CD4-positive, alpha-beta T cell treated with Interleukin-17A for 1 hour (primary cell): ENCODE results near the gene TCF12.

Experiments
- DNase-seq: peaks from one replicate; pipeline ENCODE4 v3.0.0-alpha.2; 2020

The TCF12 gene

DNA sequence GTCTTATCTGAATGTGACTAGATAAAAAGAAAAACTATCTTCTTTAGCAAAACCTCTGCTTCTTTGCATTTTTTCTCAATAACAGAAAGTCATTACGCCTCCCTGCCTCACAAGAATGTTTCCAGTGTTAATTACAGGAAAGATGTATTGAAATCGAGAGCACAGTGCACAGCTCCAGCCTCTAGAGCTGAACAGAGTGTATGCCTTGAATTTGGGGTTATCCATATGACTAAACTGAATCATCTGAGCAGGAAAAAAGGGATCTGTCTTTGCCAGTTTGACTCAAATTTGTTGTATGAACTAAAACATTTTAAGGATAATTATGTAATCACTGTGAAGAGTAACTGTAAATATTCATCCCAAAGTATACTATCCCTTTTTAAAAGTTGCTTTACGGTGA is 308.7 kb downstream of the TCF12 start:
- no peak for DNase-seq

DNA sequence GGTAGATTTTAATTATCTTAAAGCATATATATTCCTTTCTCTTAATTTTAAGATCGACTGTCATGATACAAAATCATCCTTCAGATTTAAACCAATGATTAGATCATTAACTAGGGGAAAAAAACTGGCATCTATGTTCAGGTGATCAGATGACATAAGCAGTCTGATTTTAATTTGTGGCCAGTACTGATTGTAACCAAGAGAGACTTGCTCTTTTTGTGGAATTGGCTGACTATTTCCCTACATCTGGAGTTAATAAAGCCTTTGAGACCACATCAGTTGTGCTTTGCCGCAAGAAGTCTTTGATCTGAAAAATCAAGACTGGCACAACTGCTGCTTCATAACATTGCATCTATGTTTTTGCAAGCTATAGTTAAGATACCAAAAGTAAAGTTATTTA is 309.5 kb downstream of the TCF12 start:
- DNase-seq = no peak

DNA sequence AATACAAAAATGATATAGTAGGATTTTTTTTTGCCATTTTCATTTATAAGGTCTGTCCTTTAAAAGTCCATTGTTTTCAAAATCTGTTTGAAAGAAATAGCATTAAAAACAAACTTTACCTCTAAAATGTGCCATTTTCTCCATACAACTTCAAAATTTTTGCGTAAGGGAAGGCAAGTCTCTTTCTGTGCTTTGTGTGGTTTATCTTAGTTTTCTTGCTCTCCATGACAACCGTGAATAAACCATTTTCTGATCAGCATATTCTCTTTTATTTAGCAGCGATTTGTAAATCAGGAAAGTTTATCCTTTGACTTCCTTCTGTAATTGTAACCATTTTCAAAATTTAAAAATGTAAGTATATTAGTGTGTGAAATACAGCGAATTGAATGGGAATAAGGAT is 310.0 kb downstream of the TCF12 start:
- DNase-seq = no peak

DNA sequence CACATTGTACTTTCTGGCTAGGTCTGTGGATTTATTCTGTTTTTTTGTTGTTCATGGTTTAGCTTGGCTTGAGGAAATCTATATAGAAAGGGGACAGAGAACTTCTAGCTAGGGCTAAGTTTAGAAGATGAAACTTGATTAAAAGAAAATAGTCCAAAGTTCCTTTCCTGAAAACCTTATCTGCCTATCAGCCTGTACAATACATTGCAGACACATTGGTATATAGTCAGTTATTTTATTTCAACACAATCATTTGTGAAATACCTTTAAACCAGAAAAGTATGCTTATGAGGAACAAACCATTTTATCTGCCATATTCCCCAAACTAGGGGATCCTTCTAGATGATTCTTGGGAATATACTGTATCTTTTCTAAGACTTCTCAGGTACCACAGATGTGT is 310.6 kb downstream of the TCF12 start:
- DNase-seq = no peak

DNA sequence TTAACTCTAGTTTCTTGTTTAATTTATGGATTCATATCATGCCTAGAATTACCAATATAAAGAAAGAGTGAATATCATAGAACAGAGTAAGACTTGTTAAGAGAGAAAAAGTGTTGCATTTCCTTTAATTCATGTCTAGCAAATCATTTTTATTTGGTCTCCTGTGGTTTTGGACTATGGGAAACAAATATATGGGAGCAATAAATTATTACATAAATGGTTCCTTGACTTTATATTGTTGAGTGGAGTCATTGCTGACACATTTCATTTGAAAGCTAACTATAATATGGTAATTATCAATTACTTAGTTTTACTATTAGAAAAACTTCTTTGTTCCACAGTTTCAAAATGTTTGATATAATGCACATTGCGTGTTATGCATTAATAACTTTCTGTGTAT is 313.1 kb downstream of the TCF12 start:
- DNase-seq = no peak

DNA sequence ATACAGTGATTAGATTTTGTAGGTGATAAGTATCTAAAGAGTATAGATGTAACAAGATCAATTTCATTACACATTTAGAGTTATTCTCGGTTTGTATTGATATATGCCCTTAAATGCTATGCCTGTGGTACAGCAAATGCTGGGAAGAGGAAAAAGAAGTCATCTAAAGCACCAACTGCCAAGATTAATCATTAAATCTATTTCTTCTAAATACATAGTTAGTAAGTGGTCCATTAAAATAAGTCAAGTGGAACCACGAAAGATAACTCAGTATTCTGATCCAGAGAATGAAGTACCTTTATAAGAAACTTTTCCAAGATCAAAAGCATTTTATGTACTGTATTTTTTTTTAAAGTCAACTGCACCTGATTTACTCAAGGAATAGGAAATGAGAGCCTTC is 315.7 kb downstream of the TCF12 start:
- no peak for DNase-seq

DNA sequence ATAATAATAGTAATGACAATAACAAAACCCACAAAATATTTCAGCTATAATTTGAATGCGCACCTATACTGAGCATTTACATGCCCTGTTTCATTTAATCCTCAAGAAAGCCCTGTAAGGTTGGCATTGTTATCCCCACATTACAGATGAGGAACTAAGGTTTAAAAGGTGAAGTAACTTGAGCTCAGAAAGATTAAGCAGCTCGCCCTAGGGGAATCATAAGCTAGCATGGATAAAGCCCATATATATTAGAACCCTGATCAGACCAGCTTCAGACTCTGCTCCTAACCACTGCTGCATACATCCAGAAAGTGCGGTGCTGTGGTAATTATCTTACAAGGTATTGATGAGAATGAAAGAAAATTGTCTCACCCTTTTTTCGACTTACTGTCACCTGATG is 316.7 kb downstream of the TCF12 start:
- no peak for DNase-seq

DNA sequence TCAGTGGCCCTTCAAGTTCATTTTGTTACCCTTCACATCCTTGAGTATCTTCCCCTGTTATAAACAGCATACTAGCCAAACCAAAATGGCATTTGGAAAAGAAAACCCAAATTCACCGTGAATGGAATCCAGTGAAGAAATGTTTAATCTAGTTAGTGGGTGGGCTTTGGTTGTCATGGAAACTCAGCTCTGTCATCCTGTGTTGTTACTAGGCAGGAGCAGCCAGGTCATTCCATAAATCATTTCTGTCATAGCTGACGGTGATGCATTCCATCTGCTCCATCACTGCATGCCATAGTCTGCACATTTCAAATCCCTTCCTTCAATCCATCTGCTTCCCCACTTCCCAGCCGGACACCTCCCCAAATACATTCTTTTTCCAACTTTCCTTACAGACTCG is 317.4 kb downstream of the TCF12 start:
- DNase-seq = no peak

DNA sequence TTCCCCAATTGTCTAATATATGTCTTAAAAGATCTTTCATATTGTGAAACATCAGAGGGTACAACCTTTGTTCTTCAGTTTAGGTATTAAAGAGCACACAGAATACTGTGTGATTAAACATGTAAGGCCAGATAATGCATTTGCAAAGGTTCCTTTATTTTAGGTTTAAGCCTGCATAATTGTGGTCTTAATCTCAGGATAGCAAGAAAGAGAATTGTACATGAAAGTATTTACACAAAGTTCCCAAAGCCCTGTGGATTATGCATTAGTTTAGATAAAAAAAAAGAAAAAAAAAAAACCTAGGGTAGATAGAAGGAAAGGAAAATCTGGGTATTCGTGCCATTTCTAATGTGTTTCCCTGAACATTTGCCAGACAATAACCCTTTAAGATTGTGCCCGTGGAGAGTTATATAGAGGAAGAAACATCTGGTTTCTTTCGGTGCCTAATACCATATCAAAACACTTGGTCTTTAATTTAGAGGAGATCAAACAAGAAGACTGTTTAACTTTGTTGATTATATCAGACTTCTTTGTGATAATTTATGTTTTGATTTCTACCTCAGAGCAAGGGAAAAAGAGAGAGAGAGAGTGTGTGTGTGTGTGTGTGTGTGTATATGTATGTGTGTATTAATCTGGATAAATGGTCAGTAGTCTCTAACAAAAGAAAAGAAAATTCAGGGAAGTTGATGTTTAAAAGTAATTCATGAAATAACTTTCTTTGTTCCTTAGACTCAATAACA is 318.3 kb downstream of the TCF12 start:
- DNase-seq = no peak

DNA sequence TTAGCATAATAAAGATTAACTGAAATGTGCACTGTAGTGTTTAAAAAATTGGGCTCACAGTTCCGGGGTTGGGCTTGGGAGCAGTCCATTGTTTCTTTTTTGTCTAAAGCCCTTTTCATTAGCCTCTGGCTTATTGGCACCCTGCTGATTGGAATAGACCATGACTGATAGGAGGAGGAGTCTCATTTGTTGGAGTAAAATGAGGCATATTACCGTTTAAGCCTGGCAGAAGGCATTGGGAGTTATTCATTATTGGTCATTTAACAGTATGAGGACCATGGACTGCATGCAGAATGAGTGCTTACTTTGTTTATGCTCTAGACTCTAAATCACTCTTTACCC is 318.8 kb downstream of the TCF12 start:
- DNase-seq = no peak

DNA sequence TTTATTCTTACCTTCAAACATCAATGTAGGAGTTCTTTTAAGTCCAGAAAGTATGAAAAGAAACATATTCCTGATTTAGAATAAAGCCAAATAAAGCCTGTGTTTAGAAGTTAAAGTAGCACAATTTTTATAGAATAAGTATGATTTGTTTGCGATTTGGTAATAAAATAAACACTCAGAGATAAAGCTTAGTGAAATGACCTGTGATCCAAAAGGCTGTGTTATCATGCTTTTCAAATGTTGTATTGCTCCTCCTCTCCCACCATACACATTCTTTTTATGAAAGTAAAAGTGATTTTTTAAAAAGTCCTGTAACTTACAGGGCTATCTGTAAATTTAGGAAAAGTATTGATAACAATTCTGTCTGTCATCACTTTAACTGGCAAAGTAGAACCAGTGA is 319.2 kb downstream of the TCF12 start:
- DNase-seq = no peak

DNA sequence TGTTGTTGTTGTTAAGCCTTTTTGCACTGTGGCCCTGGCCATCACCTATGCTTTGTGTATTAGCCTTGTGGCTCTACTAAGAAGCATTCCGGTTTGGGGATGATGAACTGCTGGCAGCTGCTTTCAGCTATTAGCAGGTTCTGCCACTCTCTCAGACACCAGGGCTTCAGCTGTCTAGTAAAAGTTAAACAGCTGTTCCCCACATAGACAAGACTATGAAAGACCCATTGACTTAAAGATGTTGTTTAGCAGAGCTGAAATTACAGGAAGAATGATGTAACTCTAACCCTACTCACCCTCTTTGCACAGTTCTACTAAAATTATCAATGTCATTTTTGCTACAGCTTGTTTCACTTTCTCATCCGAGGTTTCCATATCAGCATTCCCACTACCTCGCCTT is 326.7 kb downstream of the TCF12 start:
- DNase-seq = no peak

DNA sequence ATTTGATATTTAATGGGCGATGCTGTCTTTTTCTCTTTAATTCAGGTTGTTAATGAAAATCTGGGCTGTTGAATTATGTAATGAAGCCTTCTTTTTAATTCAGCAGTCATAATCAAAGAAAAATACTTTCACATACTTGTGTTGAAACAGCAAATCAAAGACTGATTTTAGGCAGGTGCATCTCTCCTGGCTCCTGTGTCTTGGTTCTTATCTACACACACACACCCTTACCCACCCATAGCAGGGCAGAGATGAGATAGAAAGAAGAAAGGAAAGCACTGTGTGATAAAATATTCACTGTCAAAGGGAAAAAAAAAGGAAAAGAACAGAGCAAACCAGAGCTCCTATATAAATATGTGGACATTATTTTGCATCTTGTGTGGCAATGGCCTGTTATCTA is 327.3 kb downstream of the TCF12 start:
- no peak for DNase-seq

DNA sequence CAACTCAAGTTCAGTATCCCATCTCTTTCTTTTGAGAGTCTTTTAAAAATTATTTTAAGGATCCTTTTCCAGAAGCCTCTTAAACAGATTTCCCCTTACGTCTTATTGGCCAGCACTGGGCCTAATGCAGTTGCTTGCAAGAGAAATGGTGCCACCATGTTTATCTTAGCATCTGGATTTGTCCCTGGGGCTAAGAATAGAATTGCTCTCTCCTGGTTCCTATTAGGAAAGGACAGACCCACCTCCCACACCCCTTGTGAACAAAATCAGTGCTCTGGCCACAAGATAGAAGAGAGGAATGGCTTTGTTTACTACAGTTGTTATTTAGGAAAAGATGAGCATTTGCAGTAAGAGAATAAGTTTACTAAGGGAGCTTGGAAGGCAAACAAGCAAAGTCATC is 329.6 kb downstream of the TCF12 start:
- DNase-seq = no peak

DNA sequence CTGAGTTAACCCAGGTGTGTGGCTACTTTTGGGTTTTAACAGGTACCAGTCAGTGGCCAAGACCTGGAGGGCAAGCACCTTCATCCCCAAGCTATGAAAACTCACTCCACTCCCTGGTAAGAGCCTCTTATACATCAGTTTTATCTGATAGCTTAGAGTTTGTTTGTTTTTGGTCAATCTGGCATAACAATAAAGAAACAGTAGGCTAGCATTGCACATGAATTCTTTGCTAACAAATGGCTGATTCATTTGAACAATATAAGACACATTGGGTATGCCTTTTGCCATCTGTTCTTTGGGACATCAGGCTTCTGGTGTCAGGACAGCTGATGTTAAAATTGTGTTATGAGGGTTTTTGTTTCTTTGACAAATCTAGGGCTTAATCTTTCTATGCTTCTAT is 332.9 kb downstream of the TCF12 start:
- DNase-seq = no peak

DNA sequence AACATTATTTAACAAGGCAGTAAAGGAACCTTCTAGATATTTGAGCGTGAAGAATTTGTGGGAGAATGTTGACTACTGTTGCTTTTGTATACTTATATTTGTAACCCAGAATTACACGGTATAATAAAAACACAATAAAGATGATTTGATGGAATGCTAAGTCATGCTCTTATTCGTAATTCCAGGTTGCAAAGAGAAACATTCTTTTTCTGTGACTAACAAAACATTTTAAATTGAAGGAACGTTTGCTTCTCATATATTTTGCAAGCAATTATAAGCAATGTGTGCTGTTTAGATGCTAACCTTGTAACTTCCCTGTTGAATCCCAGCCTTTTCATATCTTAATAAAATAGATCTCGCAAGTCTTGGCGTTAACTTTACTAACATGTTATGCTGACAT is 333.5 kb downstream of the TCF12 start:
- DNase-seq = no peak

DNA sequence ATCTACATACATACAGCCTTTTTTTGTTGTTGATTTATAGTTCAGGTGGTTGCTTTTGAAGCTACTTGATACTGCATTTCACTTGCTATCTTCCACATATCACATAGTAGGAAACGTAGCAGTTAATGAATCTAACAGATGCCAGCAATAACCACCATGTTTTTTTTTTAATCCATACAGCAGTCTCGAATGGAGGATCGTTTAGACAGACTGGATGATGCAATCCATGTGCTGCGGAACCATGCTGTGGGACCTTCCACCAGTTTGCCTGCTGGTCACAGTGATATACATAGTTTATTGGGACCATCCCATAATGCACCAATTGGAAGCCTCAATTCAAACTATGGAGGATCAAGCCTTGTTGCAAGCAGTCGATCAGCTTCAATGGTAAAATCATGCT is 334.6 kb downstream of the TCF12 start:
- DNase-seq = no peak

DNA sequence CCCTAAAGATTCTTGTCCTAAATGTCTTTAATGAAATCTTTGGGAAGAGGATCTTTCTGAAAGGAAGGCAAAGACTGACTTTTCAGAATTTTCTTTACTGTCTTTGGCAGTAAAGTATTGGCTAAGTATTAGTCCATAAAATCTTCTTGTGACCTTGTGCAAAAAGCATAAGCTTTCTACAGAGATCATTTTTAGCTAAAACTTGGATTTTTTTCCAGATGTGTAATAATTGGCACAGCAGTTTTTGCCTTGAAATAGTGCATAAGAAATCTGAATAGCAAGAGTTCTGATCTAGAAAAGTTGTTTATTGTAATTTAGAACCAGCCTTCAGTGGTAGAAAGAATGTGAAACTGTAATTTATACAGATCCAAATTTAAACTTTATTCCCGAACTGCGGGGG is 335.1 kb downstream of the TCF12 start:
- DNase-seq = no peak

DNA sequence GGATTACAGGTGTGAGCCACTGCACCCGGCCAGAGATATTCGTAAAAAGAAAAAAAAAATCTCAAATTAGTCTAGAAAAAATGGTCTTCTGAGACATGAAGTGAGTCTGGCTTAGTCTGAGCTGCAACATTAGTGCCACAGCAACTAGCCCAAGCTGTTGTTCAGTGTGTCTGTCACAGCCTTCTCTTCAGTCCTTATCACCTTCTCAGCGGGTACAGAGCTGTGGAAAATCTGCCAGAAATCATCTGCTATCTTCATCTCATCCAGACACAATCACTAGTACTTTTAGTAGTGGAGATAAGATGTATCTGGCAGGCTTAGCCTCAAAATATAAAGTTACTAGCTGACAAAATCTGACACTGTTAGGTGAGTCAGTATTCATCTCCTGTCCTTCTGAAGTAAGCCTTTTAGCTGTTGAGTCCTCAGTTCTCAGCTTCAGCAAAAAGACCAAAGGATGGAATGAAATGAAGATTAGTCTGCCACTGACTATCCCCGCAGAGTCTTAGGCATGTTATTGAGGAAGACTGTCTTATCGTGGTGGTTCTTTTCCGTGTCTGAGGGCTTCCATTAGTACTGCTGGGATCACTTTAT is 337.4 kb downstream of the TCF12 start:
- DNase-seq = no peak

DNA sequence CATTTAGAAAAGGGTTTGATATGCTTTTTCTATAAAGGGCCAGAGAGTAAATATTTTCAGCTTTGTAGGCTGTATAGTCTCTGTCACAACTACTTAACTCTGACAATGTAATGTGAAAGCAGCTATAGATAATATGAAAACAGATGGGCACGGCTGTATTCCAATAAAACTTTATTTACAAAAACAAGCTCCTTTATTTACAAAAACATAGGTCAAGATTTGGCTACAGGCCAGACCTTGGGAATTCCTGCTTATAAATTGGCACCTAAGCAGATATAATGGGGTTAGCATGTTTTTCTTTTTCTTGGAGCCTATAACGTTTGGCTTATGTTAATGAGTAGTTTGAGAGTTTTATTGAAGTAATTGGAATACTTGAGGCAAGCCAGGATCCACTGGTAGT is 338.5 kb downstream of the TCF12 start:
- no peak for DNase-seq

DNA sequence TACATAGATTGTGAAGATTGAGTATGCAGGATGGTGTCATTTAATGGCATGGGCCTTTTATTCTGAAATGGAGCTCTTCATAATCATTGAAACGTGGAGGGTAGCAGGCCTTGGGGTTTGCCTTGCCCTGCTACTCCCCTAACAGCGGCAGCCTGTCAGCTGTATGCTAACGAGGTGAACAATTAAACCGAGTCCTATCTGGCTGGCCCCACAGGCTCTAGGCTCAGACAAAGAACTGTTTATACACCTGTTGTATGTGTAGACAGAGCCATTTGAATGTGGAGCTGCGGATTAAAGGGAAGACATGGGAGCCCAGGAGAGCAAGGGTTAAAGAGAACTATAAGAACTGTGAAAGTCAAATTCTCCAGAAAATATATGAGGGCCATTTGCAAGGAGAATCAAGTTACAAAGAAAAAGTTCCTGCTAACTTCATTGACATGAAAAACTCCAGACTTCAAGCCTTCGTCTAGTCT is 341.2 kb downstream of the TCF12 start:
- no peak for DNase-seq

DNA sequence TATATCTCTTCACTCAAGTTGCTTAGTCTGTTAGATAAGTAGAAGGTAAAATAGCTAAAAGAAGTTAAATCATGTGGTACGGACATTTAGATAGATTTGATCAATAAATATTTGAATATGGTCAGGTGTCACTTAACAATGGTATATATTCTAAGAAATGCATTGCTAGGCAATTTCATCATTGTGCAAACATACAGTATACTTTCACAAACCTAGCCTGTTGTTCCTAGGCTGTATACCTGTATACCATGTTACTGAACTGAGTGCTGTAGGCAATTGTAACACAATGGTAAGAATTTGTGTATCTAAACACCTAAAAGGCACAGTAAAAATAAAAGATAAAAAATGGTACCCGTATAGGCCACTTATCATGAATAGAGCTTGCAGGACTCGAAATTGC is 345.1 kb downstream of the TCF12 start:
- DNase-seq = no peak

DNA sequence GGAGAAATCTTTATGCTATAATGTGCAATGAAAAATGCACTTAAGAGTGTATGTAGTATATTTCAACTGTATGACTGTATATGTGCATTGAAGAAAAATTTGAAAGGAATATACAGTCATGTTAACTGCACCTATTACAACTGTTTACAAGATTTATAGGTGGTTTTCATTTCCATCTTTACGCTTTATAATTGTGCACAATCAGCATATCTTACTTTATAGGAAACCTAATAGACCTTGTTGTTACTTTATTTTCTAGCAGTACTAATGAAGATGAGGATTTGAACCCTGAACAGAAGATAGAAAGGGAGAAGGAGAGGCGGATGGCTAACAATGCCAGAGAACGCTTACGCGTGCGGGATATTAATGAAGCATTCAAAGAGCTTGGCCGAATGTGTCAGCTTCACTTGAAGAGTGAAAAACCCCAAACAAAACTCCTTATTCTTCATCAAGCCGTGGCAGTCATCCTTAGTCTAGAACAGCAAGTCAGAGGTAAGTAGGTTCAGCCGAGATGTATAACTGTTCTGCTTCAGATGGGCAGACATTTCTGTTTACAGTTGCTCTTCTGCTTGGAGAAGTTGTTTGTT is 354.4 kb downstream of the TCF12 start:
- no peak for DNase-seq

DNA sequence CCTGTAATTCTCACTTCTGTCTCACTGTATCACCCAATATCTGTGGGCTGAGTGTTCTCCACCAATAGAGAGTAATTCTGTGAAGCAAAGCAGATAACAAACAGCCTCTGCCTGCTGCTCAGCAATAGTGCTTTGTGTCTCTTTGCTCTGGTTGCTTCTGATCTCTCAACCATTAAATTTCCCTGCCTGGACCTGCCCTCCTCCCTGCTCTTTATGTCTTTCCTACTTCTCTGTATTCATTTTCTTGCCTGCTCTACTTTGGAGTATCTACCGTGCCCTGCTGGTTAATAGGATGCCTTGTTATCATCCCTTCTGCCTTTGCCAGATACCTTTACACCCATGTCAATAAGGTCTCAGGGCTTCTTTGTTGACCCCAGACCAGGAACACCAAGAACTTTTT is 355.0 kb downstream of the TCF12 start:
- no peak for DNase-seq

DNA sequence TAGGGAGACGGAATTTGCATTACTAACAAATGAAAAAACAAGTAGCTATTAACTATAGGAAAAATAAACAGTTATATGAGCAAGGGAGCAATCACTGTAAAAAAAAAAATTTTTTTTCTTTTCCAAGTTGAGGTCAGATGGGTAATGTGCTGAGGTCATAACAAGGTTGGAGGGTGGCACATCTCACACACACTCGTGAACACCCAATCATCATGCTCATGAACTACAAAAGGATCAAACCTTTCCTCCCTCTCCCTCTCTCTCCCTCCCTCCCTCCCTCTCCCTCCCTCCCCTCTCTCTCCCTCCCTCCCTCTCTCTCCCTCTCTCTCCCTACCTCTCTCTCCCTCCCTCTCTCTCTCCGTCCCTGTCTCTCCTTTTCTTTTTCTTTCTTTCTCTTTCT is 360.0 kb downstream of the TCF12 start:
- no peak for DNase-seq
